HepG2 (cell line): ENCODE data around the gene AKR1A1. TPM values are rescaled to one million over a fixed set of nuclear protein-coding genes. Genes with fewer than 3 reads are reported as not detected.
A peak's percentile ranks its signal among the peaks of the same experiment; 100 is the strongest.

Experiments
- ATF7-NPFF ChIP-seq: sonication (generic); formaldehyde crosslinking; IDR thresholded peaks from 2 replicates; pipeline ENCODE4 v1.8.1; 2023; ENCODE audit warnings: mild to moderate bottlenecking, low read depth, missing genetic modification reagents, moderate library complexity
- CENPT ChIP-seq: sonication (generic); formaldehyde crosslinking; IDR thresholded peaks from 2 replicates; pipeline ENCODE4 v1.8.0; 2022; ENCODE audit warnings: low read depth, mild to moderate bottlenecking, moderate library complexity, missing genetic modification reagents
- FLYWCH1 ChIP-seq: sonication (generic); formaldehyde crosslinking; IDR thresholded peaks from 2 replicates; pipeline ENCODE4 v1.8.1; 2023; ENCODE audit warnings: mild to moderate bottlenecking, missing genetic modification reagents
- HNF4G ChIP-seq, 2 experiments: sonication (generic) in 1 of 2; formaldehyde crosslinking in 1 of 2; IDR thresholded peaks; 2 replicates each; pipeline versions ENCODE4 v1.4.0 to v1.6.1; 2011 to 2020; ENCODE audit warnings: borderline replicate concordance in 2 of 2, low read depth in 2 of 2, mild to moderate bottlenecking in 2 of 2, low read length in 1 of 2, missing genetic modification reagents in 1 of 2, moderate library complexity in 1 of 2
- MXI1 ChIP-seq: IDR thresholded peaks from 3 replicates; pipeline ENCODE4 v1.6.1; 2012; ENCODE audit warnings: low read depth, low read length, inconsistent platforms, borderline replicate concordance
- NBN ChIP-seq: fragments of 450-650 bp; conservative IDR thresholded peaks from 2 replicates; pipeline ENCODE4 v1.6.1; 2017
- POLR2A ChIP-seq, 2 experiments: IDR thresholded peaks; 2 replicates each; pipeline ENCODE4 v1.6.1; 2011; ENCODE audit warnings: low read depth in 2 of 2, low read length in 2 of 2, mild to moderate bottlenecking in 1 of 2, moderate library complexity in 1 of 2; ENCODE audit not compliant: insufficient read depth in 1 of 2
- PRMT3 ChIP-seq: sonication (generic); formaldehyde crosslinking; IDR thresholded peaks from 2 replicates; pipeline ENCODE4 v1.8.1; 2022; ENCODE audit warnings: low read depth, mild to moderate bottlenecking, moderate library complexity, missing genetic modification reagents, borderline replicate concordance
- RFX5 ChIP-seq: IDR thresholded peaks from 2 replicates; pipeline ENCODE4 v1.6.1; 2011; ENCODE audit warnings: low read depth, low read length, improper control_type of control experiment
- SMAD3 ChIP-seq: sonication (generic); formaldehyde crosslinking; IDR thresholded peaks from 2 replicates; pipeline ENCODE4 v1.4.0; 2020; ENCODE audit warnings: missing genetic modification reagents
- ZNF180 ChIP-seq: sonication (generic); formaldehyde crosslinking; IDR thresholded peaks from 2 replicates; pipeline ENCODE4 v1.4.0; 2020; ENCODE audit warnings: low read depth, missing genetic modification reagents, borderline replicate concordance
- ZNF619 ChIP-seq: sonication (generic); formaldehyde crosslinking; IDR thresholded peaks from 2 replicates; pipeline ENCODE4 v1.4.0; 2020; ENCODE audit warnings: mild to moderate bottlenecking, missing genetic modification reagents
- ZNF652 ChIP-seq: IDR thresholded peaks from 2 replicates; pipeline ENCODE4 v1.6.1; 2016; ENCODE audit warnings: low read depth, borderline replicate concordance
- ZNF879 ChIP-seq: sonication (generic); formaldehyde crosslinking; IDR thresholded peaks from 2 replicates; pipeline ENCODE4 v1.8.1; 2023; ENCODE audit warnings: missing genetic modification reagents
- ZSCAN29 ChIP-seq: sonication (generic); formaldehyde crosslinking; conservative IDR thresholded peaks from 2 replicates; pipeline ENCODE4 v1.4.0; 2020; ENCODE audit warnings: mild to moderate bottlenecking, missing genetic modification reagents
- polyA plus RNA-seq, 8 experiments: library from polyadenylated mRNA; depleted of rRNA in 3 of 8; stranded (reverse) in 7 of 8; unstranded in 1 of 8; fragments of >200 nt; fragmentation: Illumina TruSeq in 4 of 8; extraction: Trizol in 4 of 8; gene quantifications; 2 replicates each; pipeline versions ENCODE4 v1.2.1 to v1.2.3, GENCODE V29; 2011 to 2016; ENCODE audit warnings: low read depth in 4 of 8, missing spikeins in 1 of 8, mixed read lengths in 1 of 8; ENCODE audit not compliant: insufficient read depth in 1 of 8
- total RNA-seq, 5 experiments: library from RNA; depleted of rRNA; stranded (reverse); fragments of >200 nt; fragmentation: Illumina TruSeq; extraction: Trizol; gene quantifications; 2 replicates each; pipeline ENCODE4 v1.2.3, GENCODE V29; 2016; ENCODE audit warnings: low read depth in 1 of 5
- TF ChIP-seq, protein P1 (sequence below): sonication (generic); formaldehyde crosslinking; IDR thresholded peaks from 2 replicates; pipeline ENCODE4 v1.4.0; 2020; ENCODE audit warnings: low read depth, missing genetic modification reagents
- TF ChIP-seq, protein P2 (sequence below): sonication (generic); formaldehyde crosslinking; IDR thresholded peaks from 2 replicates; pipeline ENCODE4 v1.5.0; 2020; ENCODE audit warnings: mild to moderate bottlenecking, missing genetic modification reagents
- TF ChIP-seq, protein P3 (sequence below): sonication (generic); formaldehyde crosslinking; IDR thresholded peaks from 2 replicates; pipeline ENCODE4 v1.5.0; 2020; ENCODE audit warnings: mild to moderate bottlenecking, low read depth, missing genetic modification reagents, borderline replicate concordance
- TF ChIP-seq, protein P4 (sequence below): sonication (generic); formaldehyde crosslinking; IDR thresholded peaks from 2 replicates; pipeline ENCODE4 v1.5.0; 2020; ENCODE audit warnings: mild to moderate bottlenecking, missing genetic modification reagents, borderline replicate concordance

AKR1A1 gene
- total and polyA plus RNA-seq, 2 of the 13 experiments (the other 11 are each of a cell fraction or from before 2014, with no cell fraction given) = 181 to 217 TPM

DNA sequence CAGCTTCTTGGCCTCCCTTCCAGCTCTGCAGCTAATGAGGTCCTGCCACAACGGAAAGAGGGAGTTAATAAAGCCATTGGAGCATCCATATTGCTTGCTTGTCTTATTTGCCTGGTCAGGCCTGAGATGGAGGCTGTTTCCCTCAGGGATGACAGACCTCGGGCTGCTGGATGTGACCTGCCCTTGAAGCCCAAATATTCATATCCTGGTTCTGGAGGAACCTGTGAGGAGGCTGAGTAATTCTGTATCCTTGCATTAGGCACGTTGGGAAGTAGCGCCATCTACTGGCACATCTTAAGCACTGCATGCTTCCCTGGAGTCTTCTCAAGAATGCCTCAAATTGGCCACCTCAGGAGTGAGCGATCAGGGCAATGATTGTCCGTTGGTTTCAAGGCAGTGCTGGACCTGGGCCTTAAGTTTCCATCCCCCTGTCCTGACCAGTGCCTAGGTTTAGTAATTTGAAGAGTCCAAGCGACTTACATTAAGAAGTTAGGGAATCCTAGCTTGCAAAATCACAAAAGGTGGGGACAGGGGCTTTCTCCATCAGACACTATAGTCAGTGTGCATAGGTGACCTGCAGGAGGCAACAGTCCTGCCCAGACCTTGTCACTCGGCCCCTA lies 19.4 kb downstream of the AKR1A1 start (continued):
- no peak for TF ChIP-seq FLYWCH1 (CRISPR knock-in tag)
- TF ChIP-seq, protein P1, sequence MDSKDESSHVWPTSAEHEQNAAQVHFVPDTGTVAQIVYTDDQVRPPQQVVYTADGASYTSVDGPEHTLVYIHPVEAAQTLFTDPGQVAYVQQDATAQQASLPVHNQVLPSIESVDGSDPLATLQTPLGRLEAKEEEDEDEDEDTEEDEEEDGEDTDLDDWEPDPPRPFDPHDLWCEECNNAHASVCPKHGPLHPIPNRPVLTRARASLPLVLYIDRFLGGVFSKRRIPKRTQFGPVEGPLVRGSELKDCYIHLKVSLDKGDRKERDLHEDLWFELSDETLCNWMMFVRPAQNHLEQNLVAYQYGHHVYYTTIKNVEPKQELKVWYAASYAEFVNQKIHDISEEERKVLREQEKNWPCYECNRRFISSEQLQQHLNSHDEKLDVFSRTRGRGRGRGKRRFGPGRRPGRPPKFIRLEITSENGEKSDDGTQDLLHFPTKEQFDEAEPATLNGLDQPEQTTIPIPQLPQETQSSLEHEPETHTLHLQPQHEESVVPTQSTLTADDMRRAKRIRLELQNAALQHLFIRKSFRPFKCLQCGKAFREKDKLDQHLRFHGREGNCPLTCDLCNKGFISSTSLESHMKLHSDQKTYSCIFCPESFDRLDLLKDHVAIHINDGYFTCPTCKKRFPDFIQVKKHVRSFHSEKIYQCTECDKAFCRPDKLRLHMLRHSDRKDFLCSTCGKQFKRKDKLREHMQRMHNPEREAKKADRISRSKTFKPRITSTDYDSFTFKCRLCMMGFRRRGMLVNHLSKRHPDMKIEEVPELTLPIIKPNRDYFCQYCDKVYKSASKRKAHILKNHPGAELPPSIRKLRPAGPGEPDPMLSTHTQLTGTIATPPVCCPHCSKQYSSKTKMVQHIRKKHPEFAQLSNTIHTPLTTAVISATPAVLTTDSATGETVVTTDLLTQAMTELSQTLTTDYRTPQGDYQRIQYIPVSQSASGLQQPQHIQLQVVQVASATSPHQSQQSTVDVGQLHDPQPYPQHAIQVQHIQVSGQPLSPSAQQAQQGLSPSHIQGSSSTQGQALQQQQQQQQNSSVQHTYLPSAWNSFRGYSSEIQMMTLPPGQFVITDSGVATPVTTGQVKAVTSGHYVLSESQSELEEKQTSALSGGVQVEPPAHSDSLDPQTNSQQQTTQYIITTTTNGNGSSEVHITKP (CRISPR knock-in tag) = no peak
- TF ChIP-seq, protein P2, sequence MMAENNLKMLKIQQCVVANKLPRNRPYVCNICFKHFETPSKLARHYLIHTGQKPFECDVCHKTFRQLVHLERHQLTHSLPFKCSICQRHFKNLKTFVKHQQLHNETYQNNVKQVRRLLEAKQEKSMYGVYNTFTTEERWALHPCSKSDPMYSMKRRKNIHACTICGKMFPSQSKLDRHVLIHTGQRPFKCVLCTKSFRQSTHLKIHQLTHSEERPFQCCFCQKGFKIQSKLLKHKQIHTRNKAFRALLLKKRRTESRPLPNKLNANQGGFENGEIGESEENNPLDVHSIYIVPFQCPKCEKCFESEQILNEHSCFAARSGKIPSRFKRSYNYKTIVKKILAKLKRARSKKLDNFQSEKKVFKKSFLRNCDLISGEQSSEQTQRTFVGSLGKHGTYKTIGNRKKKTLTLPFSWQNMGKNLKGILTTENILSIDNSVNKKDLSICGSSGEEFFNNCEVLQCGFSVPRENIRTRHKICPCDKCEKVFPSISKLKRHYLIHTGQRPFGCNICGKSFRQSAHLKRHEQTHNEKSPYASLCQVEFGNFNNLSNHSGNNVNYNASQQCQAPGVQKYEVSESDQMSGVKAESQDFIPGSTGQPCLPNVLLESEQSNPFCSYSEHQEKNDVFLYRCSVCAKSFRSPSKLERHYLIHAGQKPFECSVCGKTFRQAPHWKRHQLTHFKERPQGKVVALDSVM (CRISPR knock-in tag) = peak; percentile 62
- peak in 1 of 2 experiments; percentile 29; a peak in 1 of 4 replicates for TF ChIP-seq POLR2A (IDR thresholded peaks at IDR 0.05; ENCODE audit: insufficient read depth in 1 of 2, low read depth in 2 of 2, low read length in 2 of 2)
- no peak for TF ChIP-seq PRMT3 (CRISPR knock-in tag)
- TF ChIP-seq ZNF619 (CRISPR knock-in tag) = no peak
- no peak for TF ChIP-seq RFX5
- no peak for TF ChIP-seq ZNF879
- no peak for TF ChIP-seq SMAD3
- no peak for TF ChIP-seq HNF4G (IDR thresholded peaks at IDR 0.05; ENCODE audit: borderline replicate concordance, low read depth, low read length)
- no peak for TF ChIP-seq HNF4G (CRISPR knock-in tag; IDR thresholded peaks at IDR 0.05; ENCODE audit: borderline replicate concordance, low read depth)
- TF ChIP-seq, protein P3, sequence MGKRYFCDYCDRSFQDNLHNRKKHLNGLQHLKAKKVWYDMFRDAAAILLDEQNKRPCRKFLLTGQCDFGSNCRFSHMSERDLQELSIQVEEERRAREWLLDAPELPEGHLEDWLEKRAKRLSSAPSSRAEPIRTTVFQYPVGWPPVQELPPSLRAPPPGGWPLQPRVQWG (CRISPR knock-in tag) = no peak
- TF ChIP-seq, protein P4, sequence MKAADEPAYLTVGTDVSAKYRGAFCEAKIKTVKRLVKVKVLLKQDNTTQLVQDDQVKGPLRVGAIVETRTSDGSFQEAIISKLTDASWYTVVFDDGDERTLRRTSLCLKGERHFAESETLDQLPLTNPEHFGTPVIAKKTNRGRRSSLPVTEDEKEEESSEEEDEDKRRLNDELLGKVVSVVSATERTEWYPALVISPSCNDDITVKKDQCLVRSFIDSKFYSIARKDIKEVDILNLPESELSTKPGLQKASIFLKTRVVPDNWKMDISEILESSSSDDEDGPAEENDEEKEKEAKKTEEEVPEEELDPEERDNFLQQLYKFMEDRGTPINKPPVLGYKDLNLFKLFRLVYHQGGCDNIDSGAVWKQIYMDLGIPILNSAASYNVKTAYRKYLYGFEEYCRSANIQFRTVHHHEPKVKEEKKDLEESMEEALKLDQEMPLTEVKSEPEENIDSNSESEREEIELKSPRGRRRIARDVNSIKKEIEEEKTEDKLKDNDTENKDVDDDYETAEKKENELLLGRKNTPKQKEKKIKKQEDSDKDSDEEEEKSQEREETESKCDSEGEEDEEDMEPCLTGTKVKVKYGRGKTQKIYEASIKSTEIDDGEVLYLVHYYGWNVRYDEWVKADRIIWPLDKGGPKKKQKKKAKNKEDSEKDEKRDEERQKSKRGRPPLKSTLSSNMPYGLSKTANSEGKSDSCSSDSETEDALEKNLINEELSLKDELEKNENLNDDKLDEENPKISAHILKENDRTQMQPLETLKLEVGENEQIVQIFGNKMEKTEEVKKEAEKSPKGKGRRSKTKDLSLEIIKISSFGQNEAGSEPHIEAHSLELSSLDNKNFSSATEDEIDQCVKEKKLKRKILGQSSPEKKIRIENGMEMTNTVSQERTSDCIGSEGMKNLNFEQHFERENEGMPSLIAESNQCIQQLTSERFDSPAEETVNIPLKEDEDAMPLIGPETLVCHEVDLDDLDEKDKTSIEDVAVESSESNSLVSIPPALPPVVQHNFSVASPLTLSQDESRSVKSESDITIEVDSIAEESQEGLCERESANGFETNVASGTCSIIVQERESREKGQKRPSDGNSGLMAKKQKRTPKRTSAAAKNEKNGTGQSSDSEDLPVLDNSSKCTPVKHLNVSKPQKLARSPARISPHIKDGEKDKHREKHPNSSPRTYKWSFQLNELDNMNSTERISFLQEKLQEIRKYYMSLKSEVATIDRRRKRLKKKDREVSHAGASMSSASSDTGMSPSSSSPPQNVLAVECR (CRISPR knock-in tag) = peak; percentile 38; the same call in 1 of the 2 replicates
- no peak for TF ChIP-seq ZSCAN29 (CRISPR knock-in tag)
- TF ChIP-seq CENPT = no peak
- peak; percentile 39; the same call in 1 of the 3 replicates for TF ChIP-seq MXI1
- no peak for TF ChIP-seq NBN
- TF ChIP-seq ATF7-NPFF (CRISPR knock-in tag) = 0 out of 2 replicates have a peak, but pooled peaks have one; percentile 32
- peak; percentile 34; the same call in 1 of the 2 replicates for TF ChIP-seq ZNF652 (CRISPR knock-in tag)
- no peak for TF ChIP-seq ZNF180
